Right forelimb (tissue), 1 donor: ENCODE measurements around the gene PATZ1.
A peak's percentile ranks its signal among the peaks of the same experiment; 100 is the strongest.
"Not testable (repeated sequence)": the region's sequence is repeated elsewhere in the genome, so short reads cannot be mapped to it uniquely, and the experiment has no call there.

ENCODE experiments used
- DNase-seq: peaks from one replicate; pipeline ENCODE4 v3.0.0-alpha.2; 2018

The PATZ1 gene

GRCh38 chr22:31346255-31346732, at the start of gene PATZ1:
PATZ1 (minus strand) TSS chr22:31346346; CDS start chr22:31345602, 744 bp downstream.
- DNase-seq, result peak; percentile 88

- DNase-seq, result no peak
Measured at GRCh38 chr22:31394326-31394725, 48.2 kb upstream of the PATZ1 start.

GRCh38 chr22:31393893-31394292, 47.7 kb upstream of the PATZ1 start:
- DNase-seq, result no peak

GRCh38 chr22:31378651-31379050, 32.5 kb upstream of the PATZ1 start:
- not testable (repeated sequence) for DNase-seq

- no peak for DNase-seq
Measured at GRCh38 chr22:31378123-31378522, 32.0 kb upstream of the PATZ1 start.

- no peak for DNase-seq
Measured at GRCh38 chr22:31377612-31378011, 31.5 kb upstream of the PATZ1 start.

GRCh38 chr22:31367426-31367825, 21.3 kb upstream of the PATZ1 start:
- no peak for DNase-seq

GRCh38 chr22:31363885-31364465, 17.8 kb upstream of the PATZ1 start:
- peak; percentile 49 for DNase-seq

GRCh38 chr22:31361743-31362142, 15.6 kb upstream of the PATZ1 start:
- DNase-seq, result no peak

GRCh38 chr22:31360029-31360428, 13.9 kb upstream of the PATZ1 start:
- DNase-seq, result no peak

GRCh38 chr22:31354515-31354914, 8.4 kb upstream of the PATZ1 start:
- DNase-seq, result no peak

GRCh38 chr22:31350410-31350863, 4.3 kb upstream of the PATZ1 start:
- DNase-seq, result no peak

GRCh38 chr22:31349960-31350359, 3.8 kb upstream of the PATZ1 start:
- no peak for DNase-seq

- no peak for DNase-seq
Measured at GRCh38 chr22:31348766-31349165, 2.6 kb upstream of the PATZ1 start.

- not testable (repeated sequence) for DNase-seq
Measured at GRCh38 chr22:31348009-31348337, 1.8 kb upstream of the PATZ1 start.

GRCh38 chr22:31347251-31348008, 1.3 kb upstream of the PATZ1 start:
- peak; percentile 78 for DNase-seq

- DNase-seq, result peak; percentile 83
Measured at GRCh38 chr22:31346733-31347250, 646 bp upstream of the PATZ1 start.

GRCh38 chr22:31345331-31346254, 553 bp downstream of the PATZ1 start:
- DNase-seq, result peak; percentile 91

GRCh38 chr22:31344578-31345330, 1.4 kb downstream of the PATZ1 start:
- no peak for DNase-seq

GRCh38 chr22:31344256-31344577, 1.9 kb downstream of the PATZ1 start:
- DNase-seq, result no peak

- peak; percentile 51 for DNase-seq
Measured at GRCh38 chr22:31343235-31344191, 2.6 kb downstream of the PATZ1 start.
